HFFc6 (cell line): Measurements from ENCODE around the gene KIAA1586. TPM values are rescaled to one million over a fixed set of nuclear protein-coding genes. Genes with fewer than 3 reads are reported as not detected.
"Not testable (repeated sequence)": the region's sequence is repeated elsewhere in the genome, so short reads cannot be mapped to it uniquely, and the experiment has no call there.

ENCODE experiments used
- DNase-seq: peaks from one replicate; pipeline ENCODE4 v3.0.0-alpha.2; 2018
- H3K27ac Mint-ChIP-seq: 2 replicates; pipeline ENCODE4 v1.8.0; 2020; ENCODE audit warnings: mild to moderate bottlenecking, mixed read lengths
- H3K27me3 Mint-ChIP-seq: 2 replicates; pipeline ENCODE4 v1.8.0; 2021; ENCODE audit warnings: mild to moderate bottlenecking, moderate library complexity, mixed read lengths; ENCODE audit not compliant: insufficient read depth
- H3K36me3 Mint-ChIP-seq: 2 replicates; pipeline ENCODE4 v1.8.0; 2021; ENCODE audit warnings: low read depth, mixed read lengths
- H3K4me1 Mint-ChIP-seq: 2 replicates; pipeline ENCODE4 v1.8.0; 2020; ENCODE audit warnings: low read depth, mixed read lengths
- H3K4me3 Mint-ChIP-seq: 2 replicates; pipeline ENCODE4 v1.8.0; 2020; ENCODE audit warnings: mild to moderate bottlenecking, moderate library complexity, mixed read lengths
- H3K9me3 Mint-ChIP-seq: 2 replicates; pipeline ENCODE4 v1.8.0; 2020; ENCODE audit warnings: mild to moderate bottlenecking, mixed read lengths
- total RNA-seq, 6 experiments: library from RNA; stranded (reverse); fragmentation: NEBNext Ultra II Directional; extraction: Animal tissue kit (Norgen Biotek cat#: 25700); gene quantifications; 2 replicates in 1 of 6; 3 replicates in 5 of 6; pipeline ENCODE4 v1.2.3, GENCODE V29; 2021
- TF ChIP-seq, protein P1 (sequence below): fragments of 200-600 bp; sonication (generic); IDR thresholded peaks from 2 replicates; pipeline ENCODE4 v1.5.0; 2021; ENCODE audit warnings: antibody characterized with exemption, mild to moderate bottlenecking

KIAA1586 gene
- total RNA-seq, 6 experiments from 2014 or later = 14.1 to 18.6 (median 16.4) TPM

DNA sequence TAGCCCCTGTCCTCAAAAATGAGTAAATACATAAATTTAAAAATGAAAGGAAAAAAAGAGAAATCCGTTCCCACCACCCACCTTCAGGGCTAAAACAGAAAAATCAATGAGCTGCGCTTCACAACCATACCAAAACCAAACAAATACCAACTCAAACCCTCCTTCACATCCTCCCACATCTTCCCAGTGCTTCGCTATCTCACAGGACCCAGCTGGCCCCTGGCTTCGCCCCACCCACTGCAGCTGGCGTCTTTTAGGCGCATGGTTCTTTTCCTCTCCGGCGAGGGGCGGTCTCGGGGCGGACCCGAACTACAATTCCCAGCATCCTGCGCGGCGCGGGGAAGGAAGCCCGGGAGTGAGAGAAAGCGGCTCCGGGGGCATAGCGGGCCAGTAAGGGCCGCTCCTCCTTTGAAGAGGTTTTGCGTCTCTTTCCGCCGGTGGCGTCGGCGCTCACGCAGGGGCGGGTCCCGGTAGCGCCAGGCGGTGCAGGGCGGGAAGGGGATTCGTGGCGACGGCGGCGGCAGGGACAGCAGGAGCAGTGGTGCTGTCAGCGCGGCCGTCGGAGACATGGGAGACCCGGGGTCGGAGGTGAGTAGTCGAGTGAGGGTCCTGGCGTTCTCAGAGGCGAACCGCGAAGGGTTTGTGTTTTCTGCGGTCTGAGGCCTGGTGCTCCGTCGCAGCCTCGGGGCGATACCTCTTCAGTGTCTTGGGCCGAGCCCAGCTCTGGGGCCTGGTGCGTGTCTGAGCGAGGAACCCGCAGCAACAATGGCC, 43.4 kb downstream of the KIAA1586 start, which contains the start of gene ZNF451:
ZNF451 (plus strand) TSS at position 502 of the 771 bp plus-strand sequence; CDS start at position 568, 66 bp downstream.
- Mint-ChIP-seq H3K27me3 (peaks cover 2% of the 10 kb centered on the region; the same call in 1 of the 2 replicates), H3K4me3 (peak within 1 kb of the TSS; percentile 88), H3K36me3 (peaks cover 22% of the 10 kb centered on the region), H3K9me3 (no peaks in the 10 kb centered on the region), H3K27ac (peak within 1 kb of the TSS; percentile 79), H3K4me1 (peaks cover 57% of the 10 kb centered on the region)
- TF ChIP-seq, protein P1, sequence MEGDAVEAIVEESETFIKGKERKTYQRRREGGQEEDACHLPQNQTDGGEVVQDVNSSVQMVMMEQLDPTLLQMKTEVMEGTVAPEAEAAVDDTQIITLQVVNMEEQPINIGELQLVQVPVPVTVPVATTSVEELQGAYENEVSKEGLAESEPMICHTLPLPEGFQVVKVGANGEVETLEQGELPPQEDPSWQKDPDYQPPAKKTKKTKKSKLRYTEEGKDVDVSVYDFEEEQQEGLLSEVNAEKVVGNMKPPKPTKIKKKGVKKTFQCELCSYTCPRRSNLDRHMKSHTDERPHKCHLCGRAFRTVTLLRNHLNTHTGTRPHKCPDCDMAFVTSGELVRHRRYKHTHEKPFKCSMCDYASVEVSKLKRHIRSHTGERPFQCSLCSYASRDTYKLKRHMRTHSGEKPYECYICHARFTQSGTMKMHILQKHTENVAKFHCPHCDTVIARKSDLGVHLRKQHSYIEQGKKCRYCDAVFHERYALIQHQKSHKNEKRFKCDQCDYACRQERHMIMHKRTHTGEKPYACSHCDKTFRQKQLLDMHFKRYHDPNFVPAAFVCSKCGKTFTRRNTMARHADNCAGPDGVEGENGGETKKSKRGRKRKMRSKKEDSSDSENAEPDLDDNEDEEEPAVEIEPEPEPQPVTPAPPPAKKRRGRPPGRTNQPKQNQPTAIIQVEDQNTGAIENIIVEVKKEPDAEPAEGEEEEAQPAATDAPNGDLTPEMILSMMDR = no peak
- DNase-seq = peak; percentile 96

DNA sequence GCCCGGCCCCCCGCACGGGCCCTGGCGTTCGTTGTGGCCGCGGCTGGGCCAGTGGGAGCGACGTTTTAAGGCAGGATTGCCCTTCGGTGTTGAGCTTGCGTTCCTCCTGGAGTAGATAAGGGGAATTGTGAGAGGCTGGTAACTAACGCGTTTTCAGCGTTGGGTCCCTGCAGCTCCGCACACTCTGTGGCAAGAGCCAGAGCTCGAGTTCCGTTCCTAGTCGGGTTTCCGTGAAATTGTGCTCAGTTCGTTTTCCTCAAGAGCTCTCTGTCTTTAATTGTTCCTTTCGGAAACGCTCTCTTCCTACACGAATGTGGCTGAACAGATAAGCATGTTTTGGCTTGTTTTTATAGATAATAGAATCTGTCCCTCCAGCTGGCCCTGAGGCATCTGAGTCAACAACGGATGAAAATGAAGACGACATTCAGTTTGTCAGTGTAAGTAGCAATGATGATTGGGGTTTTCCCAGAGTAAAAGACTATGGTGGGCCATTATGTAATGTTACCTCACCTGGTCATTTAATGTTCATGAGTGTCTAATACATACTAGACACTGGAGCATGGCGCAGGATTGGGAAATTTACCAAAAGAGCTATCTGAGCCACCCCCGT, 44.1 kb downstream of the KIAA1586 start:
- Mint-ChIP-seq H3K36me3 (peaks cover 22% of the 10 kb centered on the region), H3K4me1 (peaks cover 55% of the 10 kb centered on the region)
- H3K9me3 Mint-ChIP-seq, H3K27me3 Mint-ChIP-seq, H3K4me3 Mint-ChIP-seq, DNase-seq, H3K27ac Mint-ChIP-seq: not testable (repeated sequence)

DNA sequence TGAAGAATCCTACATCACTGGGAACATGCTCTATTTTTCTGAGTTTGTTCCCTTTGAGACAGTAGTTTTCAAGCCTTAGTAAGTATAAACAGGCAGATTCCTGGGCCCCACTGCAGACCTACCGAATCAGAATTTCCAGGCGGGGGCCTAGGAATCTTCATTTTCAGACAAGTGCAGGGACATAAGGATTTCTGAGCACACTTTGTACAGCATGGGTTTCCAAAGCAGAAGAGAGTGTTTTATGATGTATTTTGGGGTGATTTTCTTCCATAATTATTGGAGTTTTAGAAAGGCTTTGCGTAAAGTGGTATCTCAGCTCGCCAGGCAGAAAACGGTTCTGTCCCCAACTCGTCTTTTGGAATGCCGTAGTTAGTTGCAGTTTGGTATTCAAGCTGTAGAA, 44.9 kb downstream of the KIAA1586 start:
- peaks cover 22% of the 10 kb centered on the region for H3K36me3 Mint-ChIP-seq
- H3K27ac Mint-ChIP-seq = peak overlapping the region; percentile 75
- not testable (repeated sequence) for H3K9me3 Mint-ChIP-seq, H3K27me3 Mint-ChIP-seq, DNase-seq
- peak overlapping the region; percentile 91 for H3K4me3 Mint-ChIP-seq
- peaks cover 53% of the 10 kb centered on the region for H3K4me1 Mint-ChIP-seq

DNA sequence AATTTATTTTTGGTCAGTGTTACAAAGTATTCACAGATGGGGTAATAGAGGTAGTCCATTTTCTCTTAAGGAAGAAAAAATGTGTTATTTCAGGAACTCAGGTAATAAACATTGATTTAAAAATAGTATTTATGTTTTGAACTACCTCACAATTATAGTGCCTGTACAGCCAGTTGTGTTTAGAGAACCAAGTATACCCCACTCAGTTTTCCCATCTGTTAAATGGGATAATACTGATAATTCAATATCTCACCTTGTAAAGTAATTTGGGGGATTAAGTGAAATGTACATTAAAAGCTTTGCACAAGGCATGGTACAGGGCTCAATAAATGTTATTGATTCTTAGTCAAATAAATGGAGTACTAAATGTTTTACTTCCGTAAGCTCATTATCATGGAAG, 48.2 kb downstream of the KIAA1586 start:
- Mint-ChIP-seq H3K27me3 (peaks cover 2% of the 10 kb centered on the region; the same call in 1 of the 2 replicates), H3K9me3 (no peaks in the 10 kb centered on the region), H3K4me3 (no peak overlapping the region), H3K27ac (no peak overlapping the region), H3K4me1 (peaks cover 49% of the 10 kb centered on the region), H3K36me3 (peaks cover 37% of the 10 kb centered on the region)
- no peak for DNase-seq
- TF ChIP-seq, protein P1 = no peak

DNA sequence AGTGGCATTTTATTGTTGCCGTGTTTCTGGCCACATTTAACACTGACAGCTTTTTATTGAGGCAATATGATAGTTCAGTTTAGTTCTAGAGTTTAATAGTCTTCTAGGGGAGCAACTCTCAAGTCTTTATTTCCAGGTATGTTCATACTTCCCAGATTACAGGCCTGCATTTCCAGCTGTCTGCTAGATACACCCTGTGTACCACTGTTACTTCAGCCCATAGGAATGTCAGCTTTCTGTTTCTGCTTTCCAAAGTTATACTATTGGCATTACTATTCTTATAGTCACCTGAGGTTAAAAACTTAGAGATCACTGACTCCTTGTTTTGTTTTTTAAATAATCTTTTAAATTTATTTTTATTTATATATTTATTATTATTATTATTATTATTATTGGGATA, 51.1 kb downstream of the KIAA1586 start:
- H3K27me3 Mint-ChIP-seq = no peaks in the 10 kb centered on the region; the same call in 1 of the 2 replicates
- peak overlapping the region; percentile 52 for H3K27ac Mint-ChIP-seq
- peaks cover 50% of the 10 kb centered on the region for H3K36me3 Mint-ChIP-seq
- TF ChIP-seq, protein P1 = no peak
- peak; percentile 26 for DNase-seq
- peaks cover 31% of the 10 kb centered on the region for H3K4me1 Mint-ChIP-seq
- H3K4me3 Mint-ChIP-seq = no peak overlapping the region
- no peaks in the 10 kb centered on the region for H3K9me3 Mint-ChIP-seq

DNA sequence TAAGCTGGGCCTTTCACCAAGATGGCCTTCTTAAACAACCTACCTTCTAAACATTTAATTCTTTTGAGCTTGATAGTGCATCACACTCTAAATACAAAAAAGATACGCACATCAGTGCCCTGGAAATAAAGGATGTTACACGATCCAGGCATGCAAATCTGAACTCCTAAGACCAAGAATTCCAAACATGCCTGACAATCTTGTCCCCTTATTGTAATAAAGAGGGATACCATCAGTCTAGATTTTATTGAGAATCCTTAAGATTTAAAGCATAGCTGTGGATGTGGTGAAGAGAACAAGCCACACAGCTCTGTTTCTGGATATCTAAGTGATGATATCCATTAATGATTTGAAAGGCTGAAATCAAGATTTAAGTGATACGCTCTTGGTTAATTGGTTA, 56.5 kb downstream of the KIAA1586 start:
- Mint-ChIP-seq H3K27me3 (no peaks in the 10 kb centered on the region; the same call in 1 of the 2 replicates), H3K36me3 (peaks cover 66% of the 10 kb centered on the region), H3K9me3 (no peaks in the 10 kb centered on the region), H3K4me1 (peaks cover 19% of the 10 kb centered on the region; the same call in 1 of the 2 replicates), H3K4me3 (no peak overlapping the region), H3K27ac (no peak overlapping the region)
- no peak for DNase-seq
- TF ChIP-seq, protein P1 = no peak
